Urothelium cell line (cell line): ENCODE data around the gene PLCB4.
A peak's percentile ranks its signal among the peaks of the same experiment; 100 is the strongest.

ENCODE experiments used
- DNase-seq: peaks from one replicate; pipeline ENCODE4 v3.0.0; 2011; ENCODE audit warnings: low spot score, mixed read lengths
- FAIRE-seq: peaks from 2 replicates; lab custom pipeline; 2011; peaks lifted over from hg19 to GRCh38; lab: Jason Lieb, UNC

Gene PLCB4

DNA sequence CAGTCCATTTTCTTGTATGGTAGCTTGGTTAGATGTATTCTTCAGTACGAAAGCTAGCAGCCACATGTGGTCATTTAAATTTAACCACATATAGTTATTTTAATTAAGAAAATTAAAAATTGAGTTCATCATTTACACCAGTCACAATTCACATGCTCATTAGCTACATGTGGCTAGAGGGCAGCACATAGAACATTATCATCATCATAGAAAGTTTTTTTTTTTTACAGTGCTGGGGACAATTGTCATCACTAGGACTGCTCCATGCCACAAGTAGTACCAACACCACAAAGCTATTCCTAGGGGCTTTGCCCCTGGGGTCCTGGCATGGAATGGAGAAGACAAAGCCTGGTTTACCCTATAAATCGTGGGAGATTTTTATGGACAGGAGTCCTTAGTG, 30.5 kb downstream of the PLCB4 start:
- FAIRE-seq (no peak), DNase-seq (no peak)

DNA sequence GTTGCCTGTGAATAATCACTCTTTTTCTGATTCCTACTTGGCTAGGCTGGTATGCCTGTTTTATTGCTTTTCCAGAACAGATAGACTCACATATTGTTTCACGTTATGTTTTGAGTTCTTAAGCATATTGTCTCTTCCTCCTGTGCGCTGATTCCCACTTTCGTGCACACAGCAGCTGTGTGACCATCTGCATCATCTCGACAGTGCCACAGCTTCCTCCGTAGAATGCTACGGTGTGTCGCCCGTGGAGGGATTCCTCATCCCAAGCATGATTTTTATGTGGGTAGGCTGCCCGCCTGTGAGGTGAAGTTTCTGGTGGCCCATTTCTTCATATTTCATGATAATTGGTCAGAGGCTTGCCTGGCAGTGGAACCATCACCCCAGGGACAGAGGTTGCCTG, 31.8 kb downstream of the PLCB4 start:
- FAIRE-seq, result no peak
- DNase-seq, result no peak

DNA sequence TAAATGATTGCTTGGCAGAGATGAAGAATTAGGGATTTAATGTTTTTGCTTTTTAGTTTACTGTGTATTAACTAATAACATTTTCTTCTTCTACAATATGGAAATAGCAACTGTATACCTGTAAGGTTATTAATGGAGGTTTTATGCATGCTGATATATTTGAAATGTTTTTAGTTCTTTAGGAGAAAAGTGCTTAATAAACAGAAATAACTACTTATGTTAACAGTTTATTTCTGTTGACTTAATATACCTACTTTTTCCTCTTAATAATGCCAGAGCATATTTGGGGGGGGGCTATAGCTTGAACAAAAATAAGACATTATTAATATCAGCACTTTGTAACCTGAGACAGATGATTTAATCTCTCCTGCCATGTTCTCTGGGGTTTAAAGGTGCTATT, 33.6 kb downstream of the PLCB4 start:
- DNase-seq (no peak), FAIRE-seq (no peak)

DNA sequence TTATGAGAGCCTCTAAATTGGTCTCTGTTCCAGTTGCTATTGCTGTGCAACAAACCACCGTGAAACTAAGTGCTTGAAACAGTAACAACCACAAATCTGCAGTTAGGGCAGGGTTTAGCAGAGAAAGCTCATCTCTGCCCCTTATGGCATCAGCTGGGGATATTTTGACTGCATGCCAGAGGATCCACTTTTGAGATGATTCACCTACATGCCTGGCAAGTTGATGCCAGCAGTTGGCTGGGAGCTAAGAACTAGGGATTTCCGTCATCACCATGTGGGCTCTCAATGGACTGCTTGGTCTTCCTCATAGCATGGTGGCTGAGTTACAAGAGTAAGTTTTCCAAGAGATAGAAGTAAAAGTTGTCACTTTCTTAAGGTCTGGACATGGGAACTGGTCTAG, 35.1 kb downstream of the PLCB4 start:
- DNase-seq (peak; percentile 25), FAIRE-seq (no peak)

DNA sequence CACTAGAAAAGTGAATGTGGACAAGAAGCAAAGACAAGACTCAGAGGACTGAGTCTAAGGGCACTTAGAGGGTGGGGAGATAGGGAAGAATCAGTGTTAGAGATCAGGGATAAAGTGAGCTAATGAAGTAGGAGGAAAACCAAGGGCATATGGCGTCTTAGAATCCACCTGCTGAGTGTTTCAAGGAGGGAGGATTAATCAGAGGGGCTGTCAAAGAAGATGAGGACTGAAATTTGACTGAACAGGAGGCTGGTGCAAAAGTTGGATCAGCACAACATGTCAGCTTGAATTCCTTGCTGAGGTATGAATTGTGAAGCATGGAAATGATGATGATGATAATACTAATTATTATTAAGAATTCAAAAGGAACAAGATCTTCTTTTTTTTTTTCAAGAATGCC, 39.4 kb downstream of the PLCB4 start:
- FAIRE-seq, result no peak

DNA sequence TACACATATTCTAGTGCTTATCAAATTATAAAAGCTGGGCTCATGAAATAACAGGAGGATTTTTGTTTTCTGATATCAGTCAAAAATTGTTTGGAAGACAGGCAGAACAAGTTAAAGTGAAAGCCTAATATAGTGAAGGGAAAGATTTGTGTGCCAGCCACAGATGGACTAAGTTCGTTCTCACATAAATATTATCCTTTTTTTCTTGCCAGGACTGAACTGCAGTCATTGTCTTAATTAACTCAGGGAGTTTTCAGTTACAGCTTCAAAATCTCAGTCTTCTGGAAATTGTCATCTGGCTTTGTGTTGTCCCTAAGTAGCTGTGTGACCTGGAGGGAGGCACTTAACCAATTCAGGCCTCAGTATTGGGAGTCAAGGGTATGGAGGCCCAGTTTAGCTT, 40.7 kb downstream of the PLCB4 start:
- DNase-seq, result no peak
- FAIRE-seq, result no peak

More for the DNA sequence above, 39.4 kb downstream of the PLCB4 start:
- DNase-seq, result no peak

DNA sequence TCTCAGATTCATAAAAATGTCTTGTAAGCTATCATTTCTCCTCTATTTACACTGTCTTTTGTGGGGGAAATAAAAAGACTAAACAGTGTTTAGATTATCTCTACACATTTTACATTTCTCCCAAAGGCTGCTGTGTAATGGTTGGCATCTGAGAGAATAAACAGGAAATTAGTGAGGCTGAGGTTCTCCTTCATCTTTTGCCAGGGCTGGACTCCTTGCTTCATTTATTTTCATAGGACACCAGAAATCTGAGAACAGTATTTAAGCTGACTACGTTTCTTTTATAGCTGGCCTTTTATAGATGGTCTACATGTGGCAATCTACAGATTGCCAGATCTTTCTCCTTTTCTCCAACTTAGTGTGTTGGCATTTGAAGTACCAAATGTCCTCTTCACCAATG, 41.5 kb downstream of the PLCB4 start:
- FAIRE-seq (no peak), DNase-seq (no peak)

DNA sequence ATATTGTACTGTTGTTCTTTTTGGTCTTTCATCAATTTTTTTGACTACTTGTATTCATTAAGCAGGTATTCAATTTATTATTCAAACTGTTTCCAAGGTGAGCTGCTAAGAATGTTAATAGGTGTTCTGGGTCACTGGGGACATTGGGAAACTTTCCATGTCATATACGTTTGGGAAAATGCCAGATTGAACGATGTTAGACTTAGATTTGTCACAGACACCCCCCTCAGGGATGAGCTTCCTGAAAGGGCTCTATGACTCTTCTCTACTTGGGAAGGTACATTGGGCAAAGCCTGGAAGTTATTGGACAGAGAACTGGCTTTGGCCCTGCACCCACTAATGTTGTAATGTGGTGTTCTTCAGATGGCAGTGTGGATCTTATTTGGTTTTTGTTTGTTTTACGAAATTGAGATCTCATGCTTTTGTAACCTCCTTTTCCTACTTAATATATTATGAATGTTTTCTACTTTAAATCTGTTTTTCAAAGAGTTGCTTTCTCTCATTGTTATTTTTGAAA, 42.1 kb downstream of the PLCB4 start:
- no peak for DNase-seq
- no peak for FAIRE-seq

DNA sequence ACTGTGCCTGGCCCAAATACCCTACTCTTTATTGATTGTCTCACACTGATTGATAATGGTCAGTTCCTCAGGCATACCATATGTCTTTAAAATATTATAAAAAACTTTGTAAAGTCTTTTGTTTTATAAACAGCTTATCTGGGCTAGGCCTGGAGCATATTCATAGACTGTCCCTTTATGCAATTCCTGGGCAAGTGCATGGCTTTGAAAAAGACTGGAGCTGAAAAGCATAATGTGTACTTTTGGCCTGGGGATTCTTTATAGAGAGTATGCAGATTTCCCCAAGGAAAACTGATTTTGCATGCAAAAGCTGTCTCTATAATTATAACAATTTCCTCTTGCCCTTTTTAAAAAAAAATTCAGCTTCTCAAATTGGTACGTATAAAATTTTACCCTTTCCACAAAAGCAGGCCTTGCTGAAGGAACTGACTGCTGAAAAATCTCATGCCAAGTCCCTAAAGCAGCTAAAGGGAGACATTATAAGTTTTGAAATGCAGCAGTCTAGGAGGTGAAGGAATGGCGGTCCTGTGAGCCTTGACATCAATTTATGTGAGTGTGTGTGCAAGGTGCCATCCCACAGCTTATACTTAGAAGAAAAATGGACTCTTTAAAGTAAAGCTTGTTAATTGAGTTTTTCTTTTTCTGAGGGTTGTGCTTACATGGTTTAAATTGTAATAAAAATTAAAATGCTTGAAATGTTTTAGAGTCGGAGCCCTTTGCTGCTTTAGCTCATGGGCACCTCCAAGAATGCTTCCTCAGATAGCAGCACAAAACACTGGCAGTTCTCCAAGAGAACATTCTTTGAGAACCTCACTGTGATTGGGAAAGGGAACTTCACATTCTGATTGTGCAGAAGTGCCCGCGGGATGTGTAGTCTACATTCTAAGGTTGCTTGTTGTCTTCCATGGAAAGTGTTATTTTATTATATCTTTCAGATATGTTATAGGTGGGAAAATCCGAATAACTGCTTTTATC, 43.9 kb downstream of the PLCB4 start:
- DNase-seq, result peak; percentile 22
- FAIRE-seq, result no peak

DNA sequence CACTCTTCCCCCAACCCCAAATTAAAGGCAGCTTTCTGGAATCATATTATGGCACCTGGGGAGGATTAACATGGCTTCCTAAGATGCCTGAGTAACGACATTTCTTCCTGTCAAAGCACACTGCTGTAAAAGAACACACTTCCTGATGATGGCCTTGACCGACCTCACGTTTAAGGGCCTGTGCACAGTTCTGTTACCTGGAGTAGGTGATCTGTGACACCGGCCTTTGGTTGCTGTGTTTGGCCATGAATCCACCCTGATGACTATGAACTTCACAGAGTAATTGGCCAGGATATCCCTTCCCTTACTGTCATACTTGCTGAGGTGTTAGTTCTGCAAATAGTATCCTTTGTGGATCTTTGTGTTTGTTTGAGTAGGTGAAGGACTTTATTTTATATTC, 45.8 kb downstream of the PLCB4 start:
- no peak for DNase-seq
- FAIRE-seq, result no peak

DNA sequence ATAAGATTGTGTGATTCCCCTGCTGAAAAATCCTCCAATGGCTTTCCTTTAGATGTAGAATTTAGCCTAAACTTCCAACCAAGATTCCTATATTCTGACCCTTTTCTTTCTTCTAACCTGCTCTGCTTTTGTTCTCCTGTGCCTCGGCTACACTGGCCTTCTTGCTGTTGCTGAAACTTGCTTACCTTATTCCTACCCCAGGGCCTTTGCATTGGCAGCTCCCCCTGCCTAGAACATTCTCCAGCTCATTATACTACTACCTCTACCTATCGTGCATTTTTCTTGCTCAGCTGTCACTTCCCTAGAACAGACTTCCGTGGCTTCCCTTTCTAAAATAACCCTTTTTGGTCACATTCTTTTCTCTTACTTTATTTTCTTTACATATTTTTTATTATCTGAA, 48.7 kb downstream of the PLCB4 start:
- DNase-seq, result no peak
- FAIRE-seq, result no peak

DNA sequence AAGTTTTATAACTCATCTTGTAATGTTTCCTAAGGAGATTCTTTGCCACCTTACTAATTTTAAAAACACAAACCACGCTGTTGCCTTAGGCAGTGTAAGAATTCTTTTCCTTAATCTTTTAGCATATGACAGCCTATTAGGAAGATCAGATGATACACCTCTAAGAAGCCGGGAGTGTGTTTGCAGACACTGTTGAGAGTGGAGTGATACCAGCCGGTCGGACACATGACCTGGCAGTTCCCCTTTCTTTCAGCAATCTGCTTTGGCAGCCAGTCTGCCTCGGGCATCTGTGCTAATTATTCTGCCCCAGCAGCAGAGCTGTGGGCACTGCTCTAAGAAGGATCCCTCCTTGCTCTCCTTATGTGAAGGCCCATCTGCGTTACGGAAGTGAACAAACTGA, 50.9 kb downstream of the PLCB4 start:
- DNase-seq, result no peak
- no peak for FAIRE-seq

DNA sequence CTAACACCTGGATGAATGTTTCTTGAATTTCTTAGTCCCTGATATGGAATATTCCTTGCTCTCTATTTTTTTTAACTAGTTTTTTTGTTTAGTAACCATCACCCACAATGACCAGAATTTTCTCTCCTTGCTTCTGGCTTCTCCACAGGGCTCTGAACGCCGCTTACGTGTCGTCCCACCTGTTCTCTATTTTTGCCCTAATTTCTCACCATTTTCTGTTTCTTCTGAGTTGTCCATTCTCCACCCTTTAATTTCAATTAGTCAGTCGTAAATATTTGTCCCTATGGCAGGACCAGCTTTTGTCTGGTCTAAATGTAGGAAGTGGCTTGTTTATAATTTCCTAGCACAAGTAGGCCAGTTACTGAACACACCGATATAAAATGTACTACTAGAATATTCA, 52.3 kb downstream of the PLCB4 start:
- no peak for FAIRE-seq

DNA sequence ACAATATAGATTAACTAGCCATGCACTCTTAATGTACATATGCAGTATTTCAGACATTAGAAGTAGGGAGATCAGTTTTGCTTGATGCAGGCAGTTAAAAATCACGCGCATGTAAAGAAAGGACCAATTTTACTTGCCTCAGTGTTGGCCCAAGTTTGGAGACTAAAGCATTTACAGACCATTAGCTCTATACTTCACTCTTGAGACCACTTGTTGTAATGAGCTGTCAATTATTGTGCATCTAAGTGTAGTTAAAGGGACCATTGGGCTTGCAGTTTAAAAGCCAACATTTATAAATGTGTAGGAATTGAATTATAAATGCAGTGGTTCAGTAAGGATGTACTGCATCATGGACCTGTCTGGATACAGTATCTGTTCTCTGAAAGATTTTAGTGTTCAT, 53.7 kb downstream of the PLCB4 start:
- FAIRE-seq, result no peak
- DNase-seq, result no peak

More for the DNA sequence above, 52.3 kb downstream of the PLCB4 start:
- DNase-seq, result no peak

DNA sequence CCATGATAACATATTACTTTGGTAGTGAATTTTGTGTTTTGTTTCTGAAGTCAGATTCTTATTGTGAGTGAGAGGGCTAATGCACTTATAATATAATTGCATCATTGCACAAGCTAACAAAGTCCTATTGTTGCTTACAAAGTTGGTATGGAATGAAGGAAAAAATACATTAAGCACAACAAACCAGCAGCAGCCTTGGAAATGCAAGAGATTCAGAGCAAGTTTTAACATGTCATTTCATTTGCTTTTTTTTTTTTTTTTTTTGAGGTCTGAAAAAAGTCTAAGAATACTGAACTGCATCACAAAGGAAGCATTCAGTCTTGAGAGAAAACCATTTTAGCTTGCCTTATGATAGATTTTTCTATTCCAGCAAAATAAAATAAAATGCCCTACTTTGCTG, 57.6 kb downstream of the PLCB4 start:
- FAIRE-seq, result no peak
- DNase-seq, result no peak

DNA sequence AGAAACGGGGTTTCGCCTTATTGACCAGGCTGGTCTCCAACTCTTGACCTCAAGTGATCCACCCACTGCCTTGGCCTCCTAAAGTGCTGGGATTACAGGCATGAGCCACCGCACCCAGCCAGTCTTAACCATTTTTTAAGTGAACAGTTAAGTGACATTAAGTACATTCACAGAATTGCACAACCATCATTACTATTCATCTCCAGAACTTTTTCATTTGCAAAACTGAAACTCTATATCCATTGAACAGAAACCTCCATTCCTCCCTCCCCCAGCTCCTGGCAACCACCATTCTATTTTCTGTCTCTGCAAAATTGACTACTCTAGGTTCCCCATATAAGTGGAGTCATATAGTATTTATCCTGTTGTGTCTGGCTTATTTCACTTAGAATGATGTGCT, 59.7 kb downstream of the PLCB4 start:
- FAIRE-seq, result no peak
- DNase-seq, result no peak

DNA sequence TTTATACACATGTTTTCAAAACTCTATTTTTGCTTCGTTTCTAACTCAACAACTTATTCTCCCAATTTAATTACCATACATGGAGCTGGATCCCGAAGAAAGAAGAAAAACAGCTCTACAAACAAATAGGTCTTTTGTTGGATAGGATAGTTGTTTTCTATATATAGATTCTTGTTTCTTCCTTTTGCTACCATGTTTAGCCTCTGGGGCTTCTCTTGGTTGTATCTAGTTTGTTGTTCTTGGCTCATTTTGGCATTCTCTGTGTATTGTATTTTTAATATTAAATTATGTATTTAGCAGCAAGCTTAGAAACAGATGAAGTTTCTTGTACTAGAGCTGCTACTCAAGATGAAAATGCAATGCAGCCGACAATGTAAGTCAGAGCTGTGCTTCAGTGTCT, 60.9 kb downstream of the PLCB4 start:
- DNase-seq, result no peak

DNA sequence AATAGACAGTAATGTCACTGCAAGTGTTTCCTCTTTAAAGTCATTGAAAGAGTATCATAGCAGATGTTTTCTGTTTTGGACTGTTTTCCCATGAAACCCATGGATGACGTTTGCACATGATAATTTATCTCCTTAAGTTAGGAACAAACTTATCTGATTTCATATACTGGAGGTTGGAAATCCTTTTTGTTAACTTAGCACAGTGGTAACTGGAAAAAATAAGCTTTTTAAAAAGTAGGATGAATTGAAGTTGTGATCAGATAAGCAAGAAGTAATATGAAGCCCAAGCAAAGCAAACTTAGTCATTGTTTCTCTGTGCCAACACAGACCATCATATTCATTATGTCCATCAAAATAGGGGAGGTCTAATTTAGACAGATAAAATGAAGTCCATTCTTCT, 61.6 kb downstream of the PLCB4 start:
- FAIRE-seq, result no peak
- no peak for DNase-seq

More for the DNA sequence above, 60.9 kb downstream of the PLCB4 start:
- no peak for FAIRE-seq

DNA sequence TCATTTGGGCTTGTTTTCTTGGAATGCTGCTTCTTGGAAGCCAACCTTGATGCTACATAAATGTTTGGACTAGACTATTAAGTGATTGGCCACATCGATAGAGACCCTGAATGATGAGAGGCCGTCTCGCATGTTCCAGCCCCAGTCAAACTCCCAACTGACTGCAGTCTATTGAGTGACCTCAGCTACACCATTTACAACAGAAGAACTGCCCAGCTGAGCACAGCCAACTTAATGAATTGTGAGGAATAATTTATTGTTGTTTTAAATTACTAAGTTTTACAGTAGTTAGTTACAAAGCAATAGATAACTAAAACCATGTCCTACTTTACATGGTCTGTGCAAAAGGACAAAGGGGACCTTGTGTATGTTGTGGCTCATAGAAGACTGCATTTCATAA, 63.0 kb downstream of the PLCB4 start:
- DNase-seq (no peak), FAIRE-seq (no peak)

DNA sequence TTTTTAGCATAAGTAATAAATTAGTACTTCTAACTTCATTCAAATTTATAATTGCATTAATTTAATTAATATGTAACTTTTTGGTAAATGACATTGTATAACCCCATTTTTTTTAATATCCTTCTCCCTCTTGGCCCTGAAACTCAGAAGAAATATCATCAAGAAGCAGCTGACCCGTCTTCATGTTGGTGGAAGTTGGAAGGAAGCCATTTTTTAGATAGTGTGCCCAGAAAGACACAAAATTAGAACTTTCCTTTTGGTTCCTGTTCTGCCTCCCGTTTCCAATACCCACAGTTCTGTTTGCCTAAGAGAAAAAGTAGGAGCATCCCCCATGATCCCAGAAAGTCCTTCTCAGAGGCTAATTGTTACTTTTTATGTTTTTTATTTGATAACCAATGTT, 65.5 kb downstream of the PLCB4 start:
- DNase-seq (no peak), FAIRE-seq (no peak)

DNA sequence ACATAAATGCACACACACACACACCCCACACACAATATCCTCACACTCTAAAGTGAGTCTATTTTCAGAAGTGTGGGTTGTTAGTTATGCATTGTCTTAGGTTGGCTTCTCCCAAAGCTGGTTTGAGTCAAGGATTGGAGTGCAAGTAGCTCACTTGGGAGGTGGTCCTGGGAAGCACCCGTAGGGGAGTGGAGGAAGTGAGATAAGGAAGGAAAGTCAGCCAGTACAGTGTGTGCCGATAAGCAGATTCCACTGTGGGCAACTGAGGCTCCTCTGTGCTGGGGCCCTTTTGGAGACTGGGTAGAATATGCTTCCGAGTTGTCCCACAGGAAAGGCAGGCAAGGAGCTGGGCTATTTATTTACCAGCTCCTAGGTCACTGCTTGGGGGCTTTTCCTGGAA, 67.2 kb downstream of the PLCB4 start:
- FAIRE-seq (no peak), DNase-seq (no peak)

DNA sequence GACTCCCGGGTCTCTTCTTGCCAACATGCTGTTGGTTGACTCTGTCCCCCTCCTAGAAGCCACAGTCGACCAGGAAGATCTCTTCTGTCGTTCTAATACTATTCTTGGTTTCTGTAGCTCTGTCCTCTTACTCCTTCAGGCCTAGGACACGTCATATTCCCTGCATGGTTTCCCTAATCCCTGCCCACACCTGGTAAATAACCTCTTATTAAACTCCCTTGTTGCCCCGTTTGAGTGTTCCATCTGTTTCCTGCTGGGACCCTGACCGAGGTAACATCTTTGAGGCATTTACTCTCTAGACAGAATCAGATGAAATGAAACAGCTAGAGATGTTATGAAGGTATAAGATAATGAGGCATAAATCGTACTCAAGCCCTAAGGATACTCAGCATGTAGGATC, 68.1 kb downstream of the PLCB4 start:
- FAIRE-seq (no peak), DNase-seq (no peak)
